Keratinocyte (primary cell): ENCODE data around the gene RBM4. TPM values are rescaled to one million over a fixed set of nuclear protein-coding genes. Genes with fewer than 3 reads are reported as not detected.
A peak's percentile ranks its signal among the peaks of the same experiment; 100 is the strongest.

ENCODE experiments used
- DNase-seq: peaks from one replicate; pipeline ENCODE4 v3.0.0-alpha.2; 2011; ENCODE audit warnings: low read depth, missing footprints, low spot score
- FAIRE-seq: peaks from 2 replicates; lab custom pipeline; 2011; peaks lifted over from hg19 to GRCh38; lab: Jason Lieb, UNC
- H2AFZ ChIP-seq: 2 replicates; pipeline ENCODE4 v1.6.0; 2012; ENCODE audit warnings: low read length, control low read depth, inconsistent platforms; ENCODE audit not compliant: control insufficient read depth
- H3K27ac ChIP-seq: 2 replicates; pipeline ENCODE4 v1.5.1; 2011; ENCODE audit warnings: low read length; ENCODE audit not compliant: control insufficient read depth, insufficient read depth
- H3K27me3 ChIP-seq: 3 replicates; pipeline ENCODE4 v1.6.0; 2011; ENCODE audit warnings: low read length; ENCODE audit not compliant: control insufficient read depth, insufficient read depth; ENCODE audit errors: extremely low read depth
- H3K36me3 ChIP-seq, 2 experiments: 2 replicates in 1 of 2; 3 replicates in 1 of 2; pipeline ENCODE4 v1.5.1; 2011; ENCODE audit warnings: low read length in 2 of 2, mild to moderate bottlenecking in 1 of 2; ENCODE audit not compliant: control insufficient read depth in 2 of 2, insufficient read depth in 2 of 2; ENCODE audit errors: extremely low read depth in 1 of 2
- H3K4me1 ChIP-seq: 3 replicates; pipeline ENCODE4 v1.5.1; 2011; ENCODE audit warnings: low read length; ENCODE audit not compliant: control insufficient read depth, insufficient read depth; ENCODE audit errors: extremely low read depth
- H3K4me2 ChIP-seq: 3 replicates; pipeline ENCODE4 v1.6.0; 2011; ENCODE audit warnings: low read depth, low read length; ENCODE audit not compliant: control insufficient read depth, insufficient read depth; ENCODE audit errors: extremely low read depth
- H3K4me3 ChIP-seq, 3 experiments: fragments of 200-600 bp in 1 of 3; sonication (generic) in 1 of 3; 2 replicates in 2 of 3; 3 replicates in 1 of 3; pipeline ENCODE4 v1.5.1; 2011 to 2016; ENCODE audit warnings: low read length in 3 of 3, mild to moderate bottlenecking in 3 of 3, control low read depth in 2 of 3, inconsistent platforms in 1 of 3, low read depth in 1 of 3, mixed read lengths in 1 of 3, mixed run types in 1 of 3, moderate library complexity in 1 of 3; ENCODE audit not compliant: control insufficient read depth in 2 of 3, insufficient read depth in 2 of 3; ENCODE audit errors: extremely low read depth in 1 of 3
- H3K79me2 ChIP-seq: 2 replicates; pipeline ENCODE4 v1.6.0; 2012; ENCODE audit warnings: low read length; ENCODE audit not compliant: control insufficient read depth, insufficient read depth
- H3K9ac ChIP-seq: 3 replicates; pipeline ENCODE4 v1.6.0; 2011; ENCODE audit warnings: low read length; ENCODE audit not compliant: control insufficient read depth, insufficient read depth; ENCODE audit errors: extremely low read depth
- H3K9me1 ChIP-seq: 3 replicates; pipeline ENCODE4 v1.6.0; 2011; ENCODE audit warnings: low read length; ENCODE audit not compliant: control insufficient read depth, insufficient read depth; ENCODE audit errors: extremely low read depth
- H3K9me3 ChIP-seq: 2 replicates; pipeline ENCODE4 v1.5.1; 2012; ENCODE audit warnings: low read depth, low read length; ENCODE audit not compliant: control insufficient read depth
- H4K20me1 ChIP-seq: 3 replicates; pipeline ENCODE4 v1.6.0; 2011; ENCODE audit warnings: low read length; ENCODE audit not compliant: control insufficient read depth, insufficient read depth; ENCODE audit errors: extremely low read depth
- EZH2 ChIP-seq: IDR thresholded peaks from one replicate; pipeline ENCODE4 v1.6.1; 2012; ENCODE audit warnings: inconsistent platforms, mild to moderate bottlenecking, low read length, moderate library complexity
- dilution Hi-C: fragments of 300-500 bp; cut with MboI; formaldehyde crosslinking; loops from one replicate; pipeline ENCODE4 v1.7.0; 2020; ENCODE audit warnings: low sequenced_read_pairs; ENCODE audit not compliant: extremely low pct_ligation_motif_present
- polyA plus RNA-seq, 5 experiments: library from polyadenylated mRNA; depleted of rRNA in 3 of 5; stranded (reverse) in 3 of 5; stranded (forward) in 1 of 5; unstranded in 1 of 5; fragments of >200 nt; gene quantifications; 1 replicate in 1 of 5; 2 replicates in 3 of 5; 3 replicates in 1 of 5; pipeline versions ENCODE4 v1.2.1 to v1.2.3, GENCODE V29; 2011 to 2012; ENCODE audit warnings: missing spikeins in 2 of 5, low read depth in 1 of 5, low replicate concordance in 1 of 5
- TF ChIP-seq, protein P1 (sequence below), 3 experiments: IDR thresholded peaks in 1 of 3; conservative IDR thresholded peaks in 1 of 3; optimal IDR thresholded peaks in 1 of 3; 2 replicates in 2 of 3; 3 replicates in 1 of 3; pipeline versions ENCODE3 to v1.5.1; 2011; ENCODE audit warnings: low read length in 3 of 3, mild to moderate bottlenecking in 3 of 3, moderate library complexity in 2 of 3, control low read depth in 1 of 3, inconsistent platforms in 1 of 3; ENCODE audit not compliant: insufficient read depth in 2 of 3; ENCODE audit errors: extremely low read depth in 1 of 3

The RBM4 gene
- polyA plus RNA-seq, 1 donor (not counting 4 experiments of a cell fraction or from before 2014, with no cell fraction given): 190 TPM

DNA sequence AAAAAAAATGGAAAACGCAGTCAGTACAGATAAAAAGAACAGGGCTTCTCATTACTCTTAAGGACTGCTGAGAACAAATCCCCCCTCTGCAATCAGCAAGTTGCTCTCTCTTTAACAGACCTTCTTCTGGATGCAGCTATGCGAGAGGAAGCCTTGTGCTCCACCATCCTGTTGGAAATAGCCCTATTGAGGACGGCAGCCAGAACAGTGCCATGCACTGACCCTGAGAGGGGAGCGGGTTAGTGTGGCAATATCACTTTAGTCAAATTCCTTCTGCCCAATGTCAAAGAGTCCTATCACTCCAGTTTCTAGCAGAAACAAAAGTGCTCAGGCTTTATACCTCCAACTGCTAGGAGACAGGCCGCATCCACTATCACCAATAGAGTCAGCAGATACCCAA is 32.3 kb downstream of the RBM4 start:
- H3K27me3 ChIP-seq: no peaks in the 10 kb centered on the region
- no peak for FAIRE-seq

DNA sequence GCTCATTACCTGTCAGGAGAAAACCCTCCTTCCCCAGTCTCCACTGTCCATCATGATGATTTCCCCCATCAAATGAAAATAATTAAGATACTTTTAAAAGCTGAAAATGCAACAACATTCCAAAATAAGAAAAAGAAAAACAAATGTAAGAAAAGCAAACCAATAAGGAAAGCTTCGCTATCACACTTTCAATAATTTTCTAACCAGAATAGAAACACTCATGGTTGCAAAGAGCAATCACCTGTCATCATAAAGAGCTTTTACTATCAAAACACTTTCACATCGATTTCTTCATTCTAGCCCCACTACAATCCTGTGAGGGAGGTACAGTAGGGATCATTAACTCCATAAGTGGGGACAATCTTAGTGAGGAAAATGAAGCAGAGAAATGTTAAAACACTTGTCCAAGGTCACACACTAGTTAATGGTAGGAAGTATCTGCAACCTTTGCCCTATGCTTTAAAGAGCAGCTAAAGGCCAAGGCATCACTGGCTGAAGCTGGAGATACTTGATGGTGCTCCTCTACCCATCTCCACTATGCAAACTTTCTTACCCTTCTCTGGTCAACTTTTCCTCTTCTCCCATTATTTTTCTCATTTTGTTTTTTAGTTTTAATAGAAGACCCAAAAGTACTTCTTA is 36.6 kb downstream of the RBM4 start:
- H3K9ac ChIP-seq: no peak overlapping the region
- H3K27ac ChIP-seq: no peak overlapping the region
- no peaks in the 10 kb centered on the region for H3K9me3 ChIP-seq
- peaks cover 1 to 5% of the 10 kb centered on the region in 2 experiments for H3K36me3 ChIP-seq
- no peaks in the 10 kb centered on the region for H4K20me1 ChIP-seq
- no peak overlapping the region for H3K4me3 ChIP-seq
- H2AFZ ChIP-seq: no peak overlapping the region
- H3K4me2 ChIP-seq: peak overlapping the region; percentile 18
- no peak for DNase-seq
- no peaks in the 10 kb centered on the region for H3K27me3 ChIP-seq
- dilution Hi-C loops: loop anchor here (25.0 kb wide), 1 partner anchor 112 kb away; no protein-coding TSS in a partner anchor
- H3K79me2 ChIP-seq: peaks cover 33% of the 10 kb centered on the region
- TF ChIP-seq EZH2: no peak
- TF ChIP-seq, protein P1, sequence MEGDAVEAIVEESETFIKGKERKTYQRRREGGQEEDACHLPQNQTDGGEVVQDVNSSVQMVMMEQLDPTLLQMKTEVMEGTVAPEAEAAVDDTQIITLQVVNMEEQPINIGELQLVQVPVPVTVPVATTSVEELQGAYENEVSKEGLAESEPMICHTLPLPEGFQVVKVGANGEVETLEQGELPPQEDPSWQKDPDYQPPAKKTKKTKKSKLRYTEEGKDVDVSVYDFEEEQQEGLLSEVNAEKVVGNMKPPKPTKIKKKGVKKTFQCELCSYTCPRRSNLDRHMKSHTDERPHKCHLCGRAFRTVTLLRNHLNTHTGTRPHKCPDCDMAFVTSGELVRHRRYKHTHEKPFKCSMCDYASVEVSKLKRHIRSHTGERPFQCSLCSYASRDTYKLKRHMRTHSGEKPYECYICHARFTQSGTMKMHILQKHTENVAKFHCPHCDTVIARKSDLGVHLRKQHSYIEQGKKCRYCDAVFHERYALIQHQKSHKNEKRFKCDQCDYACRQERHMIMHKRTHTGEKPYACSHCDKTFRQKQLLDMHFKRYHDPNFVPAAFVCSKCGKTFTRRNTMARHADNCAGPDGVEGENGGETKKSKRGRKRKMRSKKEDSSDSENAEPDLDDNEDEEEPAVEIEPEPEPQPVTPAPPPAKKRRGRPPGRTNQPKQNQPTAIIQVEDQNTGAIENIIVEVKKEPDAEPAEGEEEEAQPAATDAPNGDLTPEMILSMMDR (optimal IDR thresholded peaks at IDR 0.05 in 1 of 3, IDR thresholded peaks at IDR 0.05 in 1 of 3, conservative IDR thresholded peaks at IDR 0.05 in 1 of 3; ENCODE audit: extremely low read depth in 1 of 3, insufficient read depth in 2 of 3, low read length in 3 of 3): no peak
- H3K9me1 ChIP-seq: no peaks in the 10 kb centered on the region
- no peak for FAIRE-seq
- H3K4me1 ChIP-seq: peaks cover 24% of the 10 kb centered on the region

More for the DNA sequence above, 32.3 kb downstream of the RBM4 start:
- no peaks in the 10 kb centered on the region for H3K9me1 ChIP-seq
- peaks cover 25% of the 10 kb centered on the region for H3K79me2 ChIP-seq
- no peak for DNase-seq
- H2AFZ ChIP-seq: no peak overlapping the region
- no peak overlapping the region for H3K4me2 ChIP-seq
- dilution Hi-C loops: no loop called here
- peaks cover 3% of the 10 kb centered on the region for H4K20me1 ChIP-seq
- no peak overlapping the region for H3K4me3 ChIP-seq
- peaks cover 4 to 23% of the 10 kb centered on the region in 2 experiments for H3K36me3 ChIP-seq
- H3K27ac ChIP-seq: no peak overlapping the region
- TF ChIP-seq EZH2: no peak
- TF ChIP-seq, protein P1 (optimal IDR thresholded peaks at IDR 0.05 in 1 of 3, IDR thresholded peaks at IDR 0.05 in 1 of 3, conservative IDR thresholded peaks at IDR 0.05 in 1 of 3; ENCODE audit: extremely low read depth in 1 of 3, insufficient read depth in 2 of 3, low read length in 3 of 3): no peak
- no peaks in the 10 kb centered on the region for H3K9me3 ChIP-seq
- H3K9ac ChIP-seq: no peak overlapping the region
- peaks cover 2% of the 10 kb centered on the region for H3K4me1 ChIP-seq
